ENCODE results near the gene SEMA5B.

- TF ChIP-seq CTCF (conservative IDR thresholded peaks at IDR 0.05; ENCODE audit: low read depth, low read length) = no peak
- no peak for TF ChIP-seq POLR2A (IDR thresholded peaks at IDR 0.05; ENCODE audit: low read depth, low read length)
- no peak for TF ChIP-seq USF2 (IDR thresholded peaks at IDR 0.05; ENCODE audit: low read depth, low read length)
- no peak for TF ChIP-seq BHLHE40 (IDR thresholded peaks at IDR 0.05; ENCODE audit: low read depth, low read length)
- TF ChIP-seq RFX5 (IDR thresholded peaks at IDR 0.05; ENCODE audit: low read depth, low read length) = no peak
- no peak for TF ChIP-seq ELK1 (IDR thresholded peaks at IDR 0.05; ENCODE audit: borderline replicate concordance, low read depth, low read length)
- no peak for TF ChIP-seq CEBPB (IDR thresholded peaks at IDR 0.05; ENCODE audit: low read depth, low read length)
- TF ChIP-seq CHD1 (IDR thresholded peaks at IDR 0.05; ENCODE audit: low read depth, low read length) = no peak
- no peak for TF ChIP-seq RCOR1 (IDR thresholded peaks at IDR 0.05; ENCODE audit: insufficient replicate concordance, low read length)
- TF ChIP-seq MAFK (IDR thresholded peaks at IDR 0.05; ENCODE audit: low read depth, low read length) = no peak
- TF ChIP-seq RAD21 (IDR thresholded peaks at IDR 0.05; ENCODE audit: low read length) = no peak
- TF ChIP-seq FOS (IDR thresholded peaks at IDR 0.05; ENCODE audit: low read depth, low read length) = no peak
Observed at GRCh38 chr3:122967765-122968164, 59.8 kb downstream of the SEMA5B start.

Data from IMR-90 (cell line).